Neuronal stem cell (in vitro differentiated cells): ENCODE results near the gene GDPD2.
A peak's percentile ranks its signal among the peaks of the same experiment; 100 is the strongest.

Source experiments
- DNase-seq: peaks from one replicate; pipeline ENCODE4 v3.0.0-alpha.2; 2013; ENCODE audit warnings: low spot score
- H2AFZ ChIP-seq: one replicate; pipeline ENCODE4 v1.6.1; 2013; ENCODE audit warnings: mild to moderate bottlenecking, low read length, inconsistent platforms
- H2AK5ac ChIP-seq: 2 replicates; pipeline ENCODE4 v1.6.1; 2013; ENCODE audit warnings: low read depth, mild to moderate bottlenecking, inconsistent platforms, low read length, moderate library complexity, mixed read lengths
- H2BK120ac ChIP-seq: 2 replicates; pipeline ENCODE4 v1.6.1; 2013; ENCODE audit warnings: low read depth, mild to moderate bottlenecking, inconsistent platforms, low read length, moderate library complexity, mixed read lengths
- H2BK12ac ChIP-seq: one replicate; pipeline ENCODE4 v1.6.1; 2013; ENCODE audit warnings: low read length, inconsistent platforms
- H2BK15ac ChIP-seq: 2 replicates; pipeline ENCODE4 v1.6.1; 2013; ENCODE audit warnings: mild to moderate bottlenecking, low read length, inconsistent platforms, mixed read lengths
- H2BK5ac ChIP-seq: one replicate; pipeline ENCODE4 v1.6.1; 2013; ENCODE audit warnings: inconsistent platforms, mild to moderate bottlenecking, low read length, moderate library complexity
- H3K14ac ChIP-seq: one replicate; pipeline ENCODE4 v1.6.1; 2013; ENCODE audit warnings: low read length, inconsistent platforms
- H3K18ac ChIP-seq: 2 replicates; pipeline ENCODE4 v1.6.1; 2013; ENCODE audit warnings: low read length, inconsistent platforms
- H3K23ac ChIP-seq: 2 replicates; pipeline ENCODE4 v1.6.1; 2013; ENCODE audit warnings: low read depth, mild to moderate bottlenecking, mixed read lengths, low read length, inconsistent platforms; ENCODE audit not compliant: poor library complexity
- H3K27ac ChIP-seq: replicated peaks from 3 replicates; pipeline ENCODE4 v1.5.1; 2013; ENCODE audit warnings: low read length, inconsistent platforms
- H3K27me3 ChIP-seq, 3 experiments: 2 replicates each; pipeline ENCODE4 v1.6.1; 2013; ENCODE audit warnings: low read length in 3 of 3, mild to moderate bottlenecking in 2 of 3, inconsistent platforms in 1 of 3, low read depth in 1 of 3, mixed read lengths in 1 of 3, moderate library complexity in 1 of 3; ENCODE audit not compliant: control insufficient read depth in 3 of 3, insufficient read depth in 3 of 3
- H3K36me3 ChIP-seq, 2 donors: replicated peaks in 1 of 2; 2 replicates each; pipeline ENCODE4 v1.6.1; 2013; ENCODE audit warnings: low read length in 2 of 2; ENCODE audit not compliant: control insufficient read depth in 2 of 2, insufficient read depth in 2 of 2
- H3K4ac ChIP-seq: 2 replicates; pipeline ENCODE4 v1.6.1; 2013; ENCODE audit warnings: inconsistent platforms, mild to moderate bottlenecking, low read length, moderate library complexity
- H3K4me1 ChIP-seq, 2 donors: 1 replicate in 1 of 2; 2 replicates in 1 of 2; pipeline ENCODE4 v1.6.1; 2013; ENCODE audit warnings: low read length in 2 of 2, low read depth in 1 of 2; ENCODE audit not compliant: control insufficient read depth in 2 of 2, insufficient read depth in 1 of 2
- H3K4me2 ChIP-seq: one replicate; pipeline ENCODE4 v1.6.1; 2013; ENCODE audit warnings: mild to moderate bottlenecking, low read length, inconsistent platforms; ENCODE audit not compliant: insufficient read depth, poor library complexity, severe bottlenecking
- H3K4me3 ChIP-seq, 2 donors: 2 replicates each; pipeline ENCODE4 v1.5.1; 2013; ENCODE audit warnings: low read length in 2 of 2, mild to moderate bottlenecking in 2 of 2, inconsistent platforms in 1 of 2, moderate library complexity in 1 of 2
- H3K79me1 ChIP-seq: one replicate; pipeline ENCODE4 v1.6.1; 2013; ENCODE audit warnings: low read depth, mild to moderate bottlenecking, inconsistent platforms, low read length, moderate library complexity
- H3K9ac ChIP-seq: one replicate; pipeline ENCODE4 v1.6.1; 2013; ENCODE audit warnings: mild to moderate bottlenecking, low read depth, low read length, inconsistent platforms; ENCODE audit not compliant: poor library complexity
- H3K9me3 ChIP-seq, 2 donors: replicated peaks in 1 of 2; 2 replicates each; pipeline versions ENCODE3 to v1.6.1; 2013; ENCODE audit warnings: low read length in 2 of 2, mild to moderate bottlenecking in 2 of 2, inconsistent platforms in 1 of 2, low read depth in 1 of 2, mixed read lengths in 1 of 2, moderate library complexity in 1 of 2; ENCODE audit not compliant: control insufficient read depth in 2 of 2, insufficient read depth in 1 of 2
- H4K8ac ChIP-seq: one replicate; pipeline ENCODE4 v1.6.1; 2013; ENCODE audit warnings: low read depth, mild to moderate bottlenecking, inconsistent platforms, low read length, moderate library complexity
- H4K91ac ChIP-seq: one replicate; pipeline ENCODE4 v1.6.1; 2013; ENCODE audit warnings: low read length, low read depth, mild to moderate bottlenecking, inconsistent platforms; ENCODE audit not compliant: poor library complexity
- WGBS, 2 donors: extraction: QIAGEN DNeasy Blood & Tissue Kit; methylation state at CpG; one replicate each; pipeline ENCODE4 v1.1.7; 2013; ENCODE audit warnings: missing lambda C conversion rate in 2 of 2, mixed read lengths in 1 of 2; ENCODE audit not compliant: insufficient read length in 2 of 2, insufficient replicate concordance in 1 of 2; ENCODE audit errors: extremely low coverage in 2 of 2; 5-methylcytosine and 5-hydroxymethylcytosine counted together

Gene GDPD2

DNA sequence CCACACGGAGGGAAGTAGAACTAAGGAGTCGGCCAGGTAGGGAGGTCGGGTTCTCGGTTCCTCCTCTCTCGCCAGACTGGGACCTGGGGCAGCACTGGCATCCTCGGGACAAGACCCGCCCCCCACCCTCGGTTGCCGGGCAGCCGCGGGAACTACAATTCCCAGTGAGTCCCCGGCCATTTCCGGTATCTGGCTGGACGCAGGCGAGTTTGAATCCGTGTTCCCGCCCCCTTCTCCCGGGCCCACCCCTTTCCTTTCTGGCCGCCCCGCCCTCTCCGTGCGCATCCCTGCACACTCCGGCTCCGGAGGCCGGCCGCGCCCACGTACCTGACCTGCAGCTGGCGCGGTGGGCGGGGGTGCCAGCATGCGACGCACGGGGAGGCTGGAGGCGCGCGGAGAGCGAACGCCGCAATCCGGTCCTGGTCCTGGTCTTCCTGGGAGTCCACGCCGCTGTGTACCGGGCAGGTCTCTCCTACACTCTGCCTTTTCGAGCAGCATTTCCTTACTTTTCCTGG is 11.3 kb downstream of the GDPD2 start:
- Histone ChIP-seq H2BK12ac (no peak overlapping the region), H4K91ac (no peak overlapping the region), H2AK5ac (no peak overlapping the region), H2BK5ac (no peak overlapping the region), H3K9me3 (no peaks in the 10 kb centered on the region), H3K18ac (peak overlapping the region; percentile 80), H3K9ac (no peak overlapping the region), H3K27me3 (peaks cover 0 to 3% (median 0%) of the 10 kb centered on the region in 3 experiments), H2BK120ac (no peak overlapping the region), H2AFZ (peak overlapping the region; percentile 91), H3K4me2 (peak overlapping the region; percentile 62), H3K14ac (no peak overlapping the region), H3K23ac (no peak overlapping the region), H3K4me1 (peaks cover 5 to 12% of the 10 kb centered on the region in 2 donors), H3K4ac (no peak overlapping the region), H2BK15ac (no peak overlapping the region), H3K36me3 (peaks cover 0 to 9% of the 10 kb centered on the region in 2 donors), H4K8ac (no peak overlapping the region), H3K27ac (no peak overlapping the region), H3K79me1 (no peaks in the 10 kb centered on the region), H3K4me3 (peak overlapping the region; percentile 62 to 94)
- peak; percentile 75 for DNase-seq
- WGBS, 2 donors = no CpG with 5 or more reads among the region's 45 CpGs

DNA sequence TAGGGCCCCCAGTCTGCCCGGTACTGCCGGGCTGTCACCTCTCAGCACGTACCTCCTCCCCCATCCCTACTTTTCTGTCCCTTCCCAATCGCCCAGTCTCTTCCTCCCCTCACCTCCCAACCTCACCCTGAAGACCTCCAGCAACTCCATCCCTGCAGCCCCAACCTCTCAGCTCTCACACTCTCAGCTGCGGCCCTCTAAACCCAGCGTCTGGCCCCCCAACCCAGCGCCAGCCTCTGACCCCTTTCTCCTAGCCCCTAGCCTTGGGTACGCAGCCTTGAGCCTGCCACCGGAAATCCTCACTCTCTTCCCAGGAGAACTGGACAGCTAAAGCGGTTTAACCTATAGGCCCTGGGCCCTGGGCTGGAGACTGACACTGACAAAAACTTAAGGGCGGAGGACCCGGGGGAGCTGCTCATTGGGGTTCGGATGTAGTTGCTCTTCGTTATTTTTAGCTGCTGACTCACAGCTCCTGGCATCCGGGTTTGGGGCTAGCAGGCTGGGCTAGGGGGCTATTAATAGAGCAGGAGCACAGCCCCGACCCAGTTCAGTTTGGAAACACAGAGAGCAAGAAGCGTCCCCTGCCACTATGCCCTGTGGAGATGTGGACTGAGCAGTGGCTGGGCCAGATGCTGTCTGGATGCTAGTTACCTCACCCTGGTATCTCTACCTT is 11.9 kb downstream of the GDPD2 start:
- peaks cover 0 to 3% of the 10 kb centered on the region in 2 donors for H3K36me3 ChIP-seq
- no peak overlapping the region for H2AK5ac ChIP-seq
- H3K14ac ChIP-seq = no peak overlapping the region
- no peak overlapping the region for H4K8ac ChIP-seq
- peak overlapping the region; percentile 91 for H2AFZ ChIP-seq
- WGBS, 2 donors = no CpG with 5 or more reads among the region's 17 CpGs
- no peak overlapping the region for H4K91ac ChIP-seq
- H3K9ac ChIP-seq = peak overlapping the region; percentile 44
- peaks cover 5 to 12% of the 10 kb centered on the region in 2 donors for H3K4me1 ChIP-seq
- no peak overlapping the region for H2BK120ac ChIP-seq
- no peak overlapping the region for H3K4ac ChIP-seq
- no peak overlapping the region for H2BK15ac ChIP-seq
- peak overlapping the region; percentile 62 to 84 for H3K4me3 ChIP-seq
- H3K4me2 ChIP-seq = peak overlapping the region; percentile 62
- H2BK12ac ChIP-seq = no peak overlapping the region
- H2BK5ac ChIP-seq = no peak overlapping the region
- peaks cover 0 to 3% (median 0%) of the 10 kb centered on the region in 3 experiments for H3K27me3 ChIP-seq
- H3K23ac ChIP-seq = peak overlapping the region; percentile 31
- no peaks in the 10 kb centered on the region for H3K9me3 ChIP-seq
- H3K18ac ChIP-seq = no peak overlapping the region
- DNase-seq = no peak
- no peak overlapping the region for H3K27ac ChIP-seq
- no peaks in the 10 kb centered on the region for H3K79me1 ChIP-seq

DNA sequence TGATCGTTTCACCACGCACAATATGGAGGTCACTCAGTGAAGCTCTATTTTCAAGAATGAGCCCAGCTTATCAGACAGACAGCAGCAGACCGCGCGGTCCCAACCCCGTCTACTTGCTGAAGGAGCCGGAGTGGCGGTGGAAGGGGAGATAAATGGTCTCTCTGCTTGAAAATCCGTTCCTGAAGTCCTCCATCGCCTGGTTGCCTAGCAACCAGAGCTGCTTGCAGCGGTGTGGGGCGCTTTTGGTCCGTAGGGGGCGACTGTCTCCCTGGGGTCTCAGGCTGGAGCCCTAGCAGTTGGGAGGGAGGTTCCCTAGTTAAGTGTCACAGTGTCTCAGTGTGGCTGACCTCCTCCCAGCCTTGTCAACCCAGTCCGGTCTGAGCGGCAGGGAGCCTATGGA is 13.2 kb downstream of the GDPD2 start:
- whole genome bisulfite sequencing, 2 donors = no CpG with 5 or more reads among the region's 16 CpGs
- no peak overlapping the region for H2BK12ac ChIP-seq
- no peak overlapping the region for H3K14ac ChIP-seq
- H3K4me3 ChIP-seq = peak overlapping the region in 1 of 2 donors; percentile 3
- no peak overlapping the region for H4K8ac ChIP-seq
- no peak overlapping the region for H4K91ac ChIP-seq
- no peaks in the 10 kb centered on the region for H3K36me3 ChIP-seq
- no peak overlapping the region for H3K4me2 ChIP-seq
- no peak overlapping the region for H2BK5ac ChIP-seq
- H3K9ac ChIP-seq = no peak overlapping the region
- H3K27me3 ChIP-seq = no peaks in the 10 kb centered on the region
- H3K4me1 ChIP-seq = peaks cover 5 to 12% of the 10 kb centered on the region in 2 donors
- no peak overlapping the region for H3K23ac ChIP-seq
- H2BK120ac ChIP-seq = no peak overlapping the region
- no peak overlapping the region for H3K27ac ChIP-seq
- DNase-seq = no peak
- H2AK5ac ChIP-seq = no peak overlapping the region
- H3K9me3 ChIP-seq = no peaks in the 10 kb centered on the region
- H3K18ac ChIP-seq = no peak overlapping the region
- H3K79me1 ChIP-seq = no peaks in the 10 kb centered on the region
- H3K4ac ChIP-seq = no peak overlapping the region
- H2AFZ ChIP-seq = peak overlapping the region; percentile 70
- no peak overlapping the region for H2BK15ac ChIP-seq

DNA sequence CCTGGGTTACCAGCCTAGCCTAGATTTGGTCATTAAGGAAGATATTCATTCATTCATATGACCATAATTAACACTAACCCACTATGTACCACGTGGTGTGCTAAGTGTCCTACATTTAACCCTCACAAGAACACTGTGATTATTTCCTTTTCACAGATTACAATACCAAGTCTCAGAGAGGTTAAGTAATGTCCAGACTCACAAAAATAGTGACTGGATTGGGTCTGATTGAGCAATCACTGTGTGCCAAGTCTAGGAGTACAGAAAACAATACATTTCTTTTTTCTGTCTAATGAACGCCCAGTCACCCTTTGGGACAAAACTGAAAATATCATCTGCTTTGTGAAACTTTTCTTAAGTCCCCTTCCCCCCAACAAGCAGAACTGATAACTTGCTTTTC is 13.9 kb downstream of the GDPD2 start:
- Histone ChIP-seq H3K27me3 (no peaks in the 10 kb centered on the region), H3K23ac (no peak overlapping the region), H2BK120ac (no peak overlapping the region), H2BK15ac (no peak overlapping the region), H3K4me2 (no peak overlapping the region), H3K27ac (no peak overlapping the region), H3K79me1 (no peaks in the 10 kb centered on the region), H4K8ac (no peak overlapping the region), H4K91ac (no peak overlapping the region), H2AFZ (no peak overlapping the region), H3K36me3 (no peaks in the 10 kb centered on the region), H2AK5ac (no peak overlapping the region), H3K4ac (no peak overlapping the region), H3K18ac (no peak overlapping the region), H3K14ac (no peak overlapping the region), H3K9me3 (no peaks in the 10 kb centered on the region), H3K4me3 (no peak overlapping the region), H3K9ac (no peak overlapping the region), H2BK12ac (no peak overlapping the region), H3K4me1 (peaks cover 5 to 12% of the 10 kb centered on the region in 2 donors), H2BK5ac (no peak overlapping the region)
- DNase-seq = no peak
- WGBS, 2 donors = no CpG with 5 or more reads among the region's 2 CpGs
